HG03196 (cell line): ENCODE data around the gene TP73.
"Not testable (repeated sequence)": the region's sequence is repeated elsewhere in the genome, so short reads cannot be mapped to it uniquely, and the experiment has no call there.

Experiments
- ATAC-seq: cut with Tn5 transposase; IDR thresholded peaks from one replicate; pipeline ENCODE4 v1.9.1; 2021; ENCODE audit not compliant: unreplicated experiment

Gene TP73

GRCh38 chr1:3618531-3618880, 33.8 kb upstream of the TP73 start:
- no peak for ATAC-seq

- ATAC-seq, result no peak
Measured at GRCh38 chr1:3618881-3619671, 33.2 kb upstream of the TP73 start.

GRCh38 chr1:3620708-3621107, 31.6 kb upstream of the TP73 start:
- no peak for ATAC-seq

- ATAC-seq, result not testable (repeated sequence)
Measured at GRCh38 chr1:3621151-3621671, 31.1 kb upstream of the TP73 start.

- ATAC-seq, result not testable (repeated sequence)
Measured at GRCh38 chr1:3622102-3622501, 30.2 kb upstream of the TP73 start.

GRCh38 chr1:3623441-3624199, 28.7 kb upstream of the TP73 start:
- ATAC-seq, result no peak

- ATAC-seq, result peak; percentile 89
Measured at GRCh38 chr1:3624200-3625136, 27.8 kb upstream of the TP73 start, which contains the start of gene TPRG1L. TPRG1L (plus strand) TSS chr1:3625015; CDS start chr1:3625073, 58 bp downstream.

GRCh38 chr1:3625151-3625907, 27.0 kb upstream of the TP73 start:
- peak; percentile 12 for ATAC-seq

GRCh38 chr1:3626025-3626424, 26.3 kb upstream of the TP73 start:
- ATAC-seq, result no peak

GRCh38 chr1:3627515-3628253, 24.6 kb upstream of the TP73 start:
- ATAC-seq, result no peak

DNA sequence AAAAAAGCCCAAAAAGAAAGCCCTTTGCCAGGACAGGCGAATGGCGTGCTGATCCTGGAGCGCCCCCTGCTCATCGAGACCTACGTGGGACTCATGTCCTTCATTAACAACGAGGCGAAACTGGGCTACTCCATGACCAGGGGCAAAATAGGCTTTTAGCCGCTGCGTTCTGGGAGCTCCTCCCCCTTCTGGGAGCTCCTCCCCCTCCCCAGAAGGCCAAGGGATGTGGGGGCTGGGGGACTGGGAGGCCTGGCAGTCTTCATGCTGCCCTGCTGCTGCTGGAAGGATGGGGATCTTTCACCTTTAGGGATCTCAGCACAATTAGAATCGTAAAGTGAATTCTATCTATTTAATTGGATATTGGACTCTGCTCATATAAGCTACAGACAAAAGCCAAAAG, 23.9 kb upstream of the TP73 start:
- ATAC-seq, result no peak

DNA sequence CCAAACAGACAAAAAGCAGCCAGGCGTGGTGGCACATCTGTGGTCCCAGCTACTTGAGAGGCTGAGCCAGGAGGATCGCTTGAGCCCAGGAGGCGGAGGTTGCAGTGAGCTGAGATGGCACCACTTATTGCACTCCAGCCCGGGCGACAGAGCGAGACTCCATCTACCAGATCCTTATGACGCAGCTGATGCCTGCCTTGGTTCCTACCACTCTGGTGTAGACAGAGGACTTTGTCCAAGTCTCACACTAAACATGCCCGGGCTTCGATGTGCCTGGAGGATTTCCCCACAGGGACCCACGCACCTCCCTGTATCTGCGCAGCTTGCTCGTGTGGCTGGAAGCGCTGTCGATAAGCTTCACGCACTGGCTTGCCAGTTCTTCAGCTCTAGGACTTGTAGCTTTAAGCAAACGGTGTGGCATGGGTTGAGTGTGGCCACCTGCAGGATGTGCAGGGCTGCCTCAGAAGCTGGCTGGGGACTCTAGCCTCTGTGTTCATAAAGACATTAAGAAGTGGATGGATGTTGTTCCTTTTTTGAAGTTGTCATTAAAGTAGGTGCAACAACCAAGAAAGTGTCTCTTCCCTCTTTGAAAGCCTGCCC, 22.7 kb upstream of the TP73 start:
- no peak for ATAC-seq

DNA sequence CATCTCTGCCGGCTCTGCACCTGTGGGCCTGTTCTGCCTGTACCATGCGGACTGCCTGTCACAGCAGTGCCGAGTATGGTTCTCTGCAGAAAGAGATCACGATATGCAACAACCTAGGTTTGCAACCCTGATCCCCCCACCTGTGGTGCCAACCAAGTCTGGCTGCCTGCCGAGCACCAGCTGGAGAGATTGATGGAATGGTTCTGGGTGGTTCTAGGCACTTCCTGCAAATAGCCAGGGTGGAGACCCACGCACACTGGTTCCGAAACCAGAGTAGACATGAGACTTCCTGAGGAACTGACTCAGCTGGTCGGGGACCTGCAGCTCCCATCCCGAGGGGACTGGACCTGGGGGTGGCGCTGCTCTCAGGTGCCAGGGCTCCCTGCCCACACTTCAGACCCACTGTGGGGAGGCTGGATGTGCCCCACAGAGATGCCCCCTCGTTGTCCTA, 22.1 kb upstream of the TP73 start:
- ATAC-seq, result no peak

- ATAC-seq, result no peak
Measured at GRCh38 chr1:3630914-3631313, 21.4 kb upstream of the TP73 start.

DNA sequence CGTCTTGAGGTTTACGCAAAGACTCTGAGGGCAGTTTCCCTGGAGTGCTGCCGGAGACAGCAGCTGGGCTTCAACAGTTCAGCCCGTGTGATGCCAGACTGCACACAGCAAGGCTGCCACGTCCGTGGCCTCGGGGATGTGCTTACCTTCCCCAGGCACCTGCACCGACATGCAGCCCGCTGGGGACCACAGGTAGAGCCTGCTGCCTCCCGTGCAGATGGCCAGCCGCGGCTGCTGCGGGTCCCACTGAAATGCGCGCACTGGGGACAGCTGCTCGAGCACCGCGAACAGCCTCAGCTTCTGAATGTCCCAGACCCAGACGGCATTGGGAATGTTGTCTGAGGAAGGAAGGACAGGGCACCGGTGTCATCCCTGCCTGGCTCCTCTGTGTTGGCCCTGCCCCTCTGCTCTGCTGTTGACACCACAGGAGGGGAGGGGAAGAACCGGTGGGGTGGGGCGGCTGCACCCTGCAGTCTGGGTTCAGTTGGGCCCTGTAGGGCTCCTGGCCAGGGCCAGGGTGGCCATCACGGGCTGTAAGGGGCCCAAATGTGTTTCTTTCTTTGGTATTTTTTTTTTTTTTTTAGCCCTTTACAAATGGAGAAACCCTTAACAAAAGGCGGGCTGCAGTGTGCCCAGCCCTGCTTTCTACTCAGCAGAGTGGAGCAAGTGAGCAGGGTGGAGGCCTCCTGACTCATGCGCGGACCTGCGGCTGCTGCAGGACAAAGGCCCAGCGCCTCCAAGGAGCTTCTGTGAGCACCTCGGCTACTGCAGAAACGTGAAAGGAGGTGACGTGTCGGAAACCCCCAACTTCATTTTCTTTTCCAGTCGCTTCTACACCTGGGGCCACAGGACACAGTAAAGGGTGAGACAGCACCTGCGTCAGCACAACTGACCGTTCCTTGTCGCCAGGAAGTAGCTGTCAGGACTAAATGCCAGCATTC, 20.7 kb upstream of the TP73 start:
- ATAC-seq, result no peak

DNA sequence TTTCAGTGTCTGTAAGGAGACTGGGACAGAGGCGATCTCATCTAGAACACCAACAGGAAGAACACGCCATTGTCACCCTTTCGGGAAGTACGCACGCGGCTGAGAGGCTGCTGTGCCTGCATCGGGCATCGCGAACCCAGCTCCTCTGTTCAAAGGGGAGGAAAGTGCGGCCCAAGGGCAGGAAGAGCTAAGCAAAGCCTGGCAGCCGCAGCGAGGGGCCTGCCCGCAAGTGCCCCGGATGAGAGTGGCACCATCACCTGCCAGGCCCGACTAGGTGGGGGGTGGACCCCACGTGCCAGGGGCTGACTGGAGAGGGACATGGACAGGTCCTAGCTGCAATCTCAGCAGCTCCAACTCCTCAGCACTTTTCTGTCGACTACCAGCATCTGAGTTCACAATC, 20.0 kb upstream of the TP73 start:
- ATAC-seq, result no peak

DNA sequence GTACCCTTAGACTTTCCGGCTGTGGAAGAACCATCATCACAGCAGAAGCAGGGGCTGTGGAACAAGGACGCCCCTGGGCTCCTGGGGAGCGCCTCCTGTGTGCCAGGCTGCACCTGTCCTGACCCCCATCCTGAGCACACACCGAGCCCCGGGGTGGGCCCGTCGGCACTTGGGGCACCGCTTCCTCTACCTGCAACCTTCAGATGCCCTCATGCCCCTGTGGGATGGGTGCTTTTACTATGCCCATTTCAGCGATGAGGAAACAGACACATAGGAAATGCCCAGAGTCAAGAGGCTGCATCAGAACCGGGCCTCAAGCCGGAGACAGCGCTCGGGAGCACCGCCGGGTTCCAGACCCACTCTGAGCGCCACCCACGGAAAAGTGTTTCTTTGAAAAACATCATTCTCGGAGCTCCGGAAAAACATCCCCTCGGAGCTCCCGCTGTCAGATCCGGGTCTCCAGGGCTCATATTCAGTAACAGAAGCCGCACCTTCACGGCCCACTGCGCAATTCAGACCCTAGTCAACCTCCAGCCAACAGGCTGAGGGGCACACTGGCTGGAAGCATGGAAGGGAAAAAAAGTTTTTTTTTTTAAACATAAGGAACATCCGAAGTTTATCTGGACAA, 19.5 kb upstream of the TP73 start:
- ATAC-seq, result no peak
